Hematopoietic multipotent progenitor cell (in vitro differentiated cells): ENCODE measurements around the gene CLN6. TPM values are rescaled to one million over a fixed set of nuclear protein-coding genes. Genes with fewer than 3 reads are reported as not detected.

Experiments used
- DNase-seq, 3 donors: peaks; one replicate each; pipeline ENCODE4 v3.0.0-alpha.2; 2011 to 2015; ENCODE audit warnings: low read depth in 2 of 3, low spot score in 2 of 3
- total RNA-seq: library from RNA; depleted of rRNA; stranded (reverse); fragments of >200 nt; gene quantifications from one replicate; pipeline ENCODE4 v1.2.3, GENCODE V29; 2012

CLN6 gene
- total RNA-seq = 26.4 TPM

DNA sequence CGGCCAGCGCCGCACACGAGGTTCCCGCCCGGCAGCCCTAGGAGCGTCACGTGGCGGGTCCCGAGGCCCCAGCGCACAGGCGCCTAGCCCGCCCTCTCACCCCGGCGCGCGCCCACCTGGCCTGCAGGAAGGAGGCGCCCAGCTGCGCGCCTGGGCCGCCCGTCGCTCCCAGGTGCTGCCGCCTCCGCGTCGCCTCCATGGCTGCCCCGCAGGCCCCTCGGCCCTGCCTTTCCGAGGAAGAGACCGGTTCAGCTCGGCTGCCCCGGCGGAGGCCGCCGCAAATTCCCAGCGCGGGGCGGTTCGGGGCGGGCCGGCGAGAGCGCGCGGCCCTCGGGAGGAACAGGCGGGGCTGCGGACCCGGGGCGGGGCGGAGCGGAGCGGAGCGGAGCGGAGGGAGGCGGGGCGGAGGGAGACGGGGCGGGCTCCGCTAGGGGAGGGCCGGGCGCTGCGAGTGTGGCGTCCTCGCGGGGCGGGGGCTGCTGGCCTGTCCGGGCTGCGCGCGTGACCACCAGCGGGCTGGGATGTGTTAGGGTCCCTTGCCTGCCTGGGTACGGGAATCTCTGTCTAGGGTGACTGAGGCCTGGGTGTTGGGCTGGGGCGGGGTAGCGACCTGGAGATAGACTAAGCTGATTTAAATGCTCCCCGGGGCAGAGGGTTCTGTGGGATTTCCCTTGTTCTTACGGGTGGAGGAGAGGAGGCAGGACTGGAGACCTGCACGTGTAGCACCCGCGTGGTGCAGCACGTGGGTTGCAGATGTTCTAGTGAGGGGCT, at the start of gene CLN6:
TSS of gene CLN6 (minus strand) at position 343 of the 771 bp plus-strand sequence. CDS start at position 199, 144 bp downstream.
- DNase-seq = peak; percentile 64 to 87 (median 83)

DNA sequence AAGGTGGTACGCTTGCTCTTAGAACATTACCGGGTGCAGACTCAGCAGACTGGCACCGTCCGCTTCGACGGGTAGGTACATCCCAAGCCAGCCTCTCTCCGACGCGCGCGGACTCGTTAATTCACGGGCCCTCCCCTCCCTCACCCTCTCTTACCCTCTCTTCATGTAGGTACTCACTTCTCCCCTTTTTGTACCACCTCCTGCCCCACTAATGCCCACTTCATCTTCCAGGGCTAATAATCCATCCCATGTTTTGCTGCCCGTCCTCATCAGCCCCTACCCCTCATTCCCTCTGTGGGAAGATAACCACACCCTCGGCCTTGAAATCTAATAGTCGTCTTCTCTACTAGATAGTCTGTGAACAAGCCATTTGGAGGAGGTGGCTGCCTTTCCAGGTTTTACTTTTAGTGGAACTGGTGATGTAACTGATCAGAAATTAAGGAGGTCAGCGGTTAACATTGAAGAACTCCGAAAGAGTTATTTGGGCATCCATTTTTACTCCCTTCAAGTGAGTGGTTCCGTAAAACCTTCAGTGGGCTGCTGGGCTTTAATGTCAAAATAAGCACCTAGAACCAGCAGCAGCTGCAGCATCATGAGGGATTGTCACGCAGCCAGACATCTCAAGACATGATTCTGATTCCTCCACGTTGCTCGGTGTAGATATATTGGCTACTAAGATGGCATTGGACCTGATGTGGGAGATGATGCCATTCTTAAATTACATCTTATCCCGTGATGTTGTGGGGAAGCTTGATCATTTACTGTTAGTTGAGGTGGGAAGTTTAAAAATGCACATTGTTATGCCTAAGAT, 49.3 kb upstream of the CLN6 start:
- peak in 1 of 3 donors; percentile 35 for DNase-seq

DNA sequence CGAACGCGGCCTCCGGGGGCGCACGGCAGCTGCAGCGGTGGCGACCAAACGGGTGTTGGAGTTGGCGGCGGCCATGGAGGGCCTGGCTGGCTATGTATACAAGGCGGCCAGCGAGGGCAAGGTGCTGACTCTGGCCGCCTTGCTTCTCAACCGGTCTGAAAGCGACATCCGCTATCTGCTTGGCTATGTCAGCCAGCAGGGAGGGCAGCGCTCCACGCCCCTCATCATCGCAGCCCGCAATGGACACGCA, 48.7 kb upstream of the CLN6 start:
- DNase-seq = peak in 1 of 3 donors; percentile 85

DNA sequence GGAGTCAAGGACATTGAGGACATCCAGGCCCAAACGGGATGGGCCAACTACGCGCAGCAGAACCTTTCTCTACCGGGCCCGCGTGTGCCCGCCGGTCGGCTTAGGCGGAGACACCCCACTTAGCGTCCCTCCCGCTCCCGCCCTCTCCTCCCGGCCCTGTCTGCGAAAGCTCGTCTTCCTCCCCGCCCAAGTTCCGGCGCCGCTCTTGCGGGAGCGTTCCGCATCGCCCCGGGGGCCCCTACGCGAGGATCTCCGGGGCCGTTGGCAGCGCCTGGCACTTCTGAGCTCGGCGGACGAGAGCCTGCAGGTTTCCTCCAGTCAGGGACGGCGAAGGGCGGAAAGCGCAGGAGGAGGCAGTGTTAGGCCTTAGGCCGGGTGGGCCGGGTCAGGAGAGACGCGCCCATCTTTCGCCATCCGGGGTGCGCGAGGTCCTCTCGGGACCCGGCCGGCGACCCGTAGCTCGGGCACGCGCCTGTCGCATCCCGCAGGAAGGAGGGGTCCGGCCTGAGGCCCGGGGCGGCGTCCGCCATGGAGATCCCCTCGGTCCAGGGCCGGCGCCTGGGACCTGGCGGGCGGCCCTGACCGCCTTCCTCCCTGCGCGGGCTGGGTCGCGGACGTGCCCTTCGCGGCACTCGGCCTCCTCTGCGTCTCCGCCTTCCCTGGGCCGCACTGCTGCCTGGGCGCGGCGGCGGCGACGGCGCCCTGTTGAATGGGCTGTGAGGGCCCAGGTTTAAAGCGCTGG, 48.2 kb upstream of the CLN6 start, which contains the start of gene FEM1B:
TSS of gene FEM1B (plus strand) at position 143 of the 742 bp plus-strand sequence. CDS start 673 bp downstream, outside the sequence.
- peak; percentile 89 to 94 (median 93) for DNase-seq

DNA sequence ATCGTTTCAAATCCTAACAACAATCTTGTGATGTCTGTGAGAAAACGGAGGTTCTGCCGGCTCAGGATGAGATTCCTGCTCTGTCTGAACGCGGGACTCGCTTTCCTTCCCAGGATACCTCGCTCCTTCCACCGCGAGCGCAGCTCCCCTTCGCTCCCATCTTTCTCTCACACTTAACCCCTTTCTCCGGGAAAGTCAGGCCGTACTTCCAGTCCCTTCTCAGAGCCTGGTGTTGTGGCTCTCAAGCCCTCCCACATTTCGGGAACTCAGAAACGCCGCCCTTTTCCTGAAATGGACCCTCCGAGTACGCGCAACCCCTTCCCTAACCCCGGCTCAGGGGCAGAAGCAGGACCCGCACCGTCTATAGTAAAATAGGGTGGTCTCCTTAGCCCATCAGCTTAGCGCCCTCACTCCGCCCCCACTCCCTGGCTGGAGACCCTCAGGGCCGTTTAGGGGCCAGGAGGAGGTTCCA, 47.6 kb upstream of the CLN6 start:
- DNase-seq = no peak

DNA sequence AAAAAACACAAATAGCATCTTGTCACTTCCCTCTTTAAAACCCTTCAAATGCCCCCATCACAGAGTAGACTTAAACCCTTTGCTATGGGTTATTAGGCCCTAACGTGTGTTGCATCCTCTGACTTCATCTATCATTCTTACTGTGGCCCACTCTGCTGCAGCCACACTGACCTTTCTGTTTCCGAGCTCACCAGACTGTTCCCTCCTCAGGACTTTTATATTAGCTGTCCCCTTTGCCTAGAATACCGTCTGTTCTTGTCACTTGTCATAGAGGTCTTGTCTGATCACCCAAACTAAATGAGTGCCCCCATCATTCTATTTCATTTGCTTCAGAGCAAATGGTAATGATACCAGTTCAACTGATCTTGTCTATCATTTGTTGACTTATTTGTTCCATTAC, 47.1 kb upstream of the CLN6 start:
- DNase-seq = no peak

DNA sequence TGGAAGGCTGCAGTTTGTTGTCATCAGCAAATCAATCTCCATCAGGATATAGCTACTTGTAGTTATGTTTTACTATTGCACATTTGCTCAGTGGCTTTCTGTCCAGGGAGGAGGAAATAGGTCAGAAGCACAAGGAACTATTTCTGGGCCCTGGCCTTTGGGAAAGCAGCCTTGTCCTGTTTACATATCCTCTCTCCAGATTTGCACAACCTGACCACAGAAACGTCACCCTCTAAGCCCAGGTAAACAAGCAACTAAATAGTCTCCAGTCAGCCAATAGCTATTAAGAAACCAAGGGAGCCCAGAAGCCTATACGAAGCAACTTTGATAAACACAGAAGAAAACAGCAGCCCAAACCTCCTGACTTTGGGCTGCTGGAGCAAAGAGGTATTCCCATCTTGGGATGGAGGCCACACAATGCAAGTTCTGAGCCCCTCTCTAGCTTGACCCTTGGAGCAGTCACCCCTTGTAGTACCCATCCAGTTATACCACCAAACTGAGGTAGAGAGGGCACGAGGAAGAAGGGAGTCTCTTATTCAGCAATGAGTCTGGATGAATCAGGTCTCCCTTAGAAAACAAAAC, 45.7 kb upstream of the CLN6 start:
- no peak for DNase-seq

DNA sequence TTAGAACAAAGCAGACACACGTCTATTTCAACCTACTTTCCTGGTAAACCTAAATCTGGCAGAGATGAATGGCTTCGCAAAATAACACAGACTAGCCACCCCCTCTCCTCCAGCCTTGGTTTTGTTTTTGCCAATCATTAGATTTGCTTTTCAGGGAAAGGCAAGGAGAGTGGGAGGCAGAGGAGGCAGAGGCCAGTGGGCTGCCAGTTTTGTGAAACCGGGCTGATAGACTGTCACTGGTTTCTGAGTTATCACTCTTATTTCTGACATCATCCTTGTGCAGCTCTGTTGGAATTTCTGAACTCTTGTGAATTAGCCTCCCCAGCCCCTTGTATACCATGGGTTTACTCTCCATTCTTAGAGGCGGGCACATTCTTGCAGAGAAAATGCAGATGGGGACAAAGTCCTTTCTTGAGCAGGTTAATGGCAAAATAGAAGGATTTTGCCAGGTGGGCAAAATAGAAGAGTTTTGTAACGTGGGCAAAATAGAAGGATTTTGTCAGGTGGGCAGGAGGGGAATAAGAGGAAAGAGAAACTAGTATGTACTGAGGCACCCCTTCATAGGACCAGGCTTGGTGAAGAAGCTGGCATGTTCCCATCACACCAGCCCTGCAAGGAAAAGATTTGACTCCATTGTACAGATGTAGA, 44.8 kb upstream of the CLN6 start:
- no peak for DNase-seq

DNA sequence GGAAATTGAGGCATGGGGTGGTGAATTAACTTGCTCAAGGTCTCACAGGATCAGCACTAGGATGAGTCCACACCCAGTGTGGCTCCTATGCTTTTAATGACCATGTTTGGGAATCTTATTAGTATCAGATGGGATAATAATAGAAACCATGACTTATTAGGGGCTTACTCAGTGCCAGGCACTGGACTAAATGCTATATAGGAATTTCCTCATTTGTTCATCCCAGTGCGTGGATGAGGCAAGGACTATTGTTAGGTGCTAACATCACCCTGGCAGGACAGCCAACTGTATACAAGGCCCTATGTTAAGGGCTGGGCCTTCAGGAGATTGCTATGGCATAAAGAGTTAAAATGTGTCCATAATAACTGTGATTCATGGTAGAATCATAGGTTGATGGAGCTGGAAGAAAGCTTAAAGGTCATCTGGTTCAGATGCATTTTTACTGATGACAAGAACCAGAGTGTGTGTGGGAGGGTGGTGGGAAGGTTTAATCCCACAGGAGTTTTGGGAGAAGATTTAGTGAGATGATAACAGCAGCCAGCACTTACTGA, 43.3 kb upstream of the CLN6 start:
- no peak for DNase-seq

DNA sequence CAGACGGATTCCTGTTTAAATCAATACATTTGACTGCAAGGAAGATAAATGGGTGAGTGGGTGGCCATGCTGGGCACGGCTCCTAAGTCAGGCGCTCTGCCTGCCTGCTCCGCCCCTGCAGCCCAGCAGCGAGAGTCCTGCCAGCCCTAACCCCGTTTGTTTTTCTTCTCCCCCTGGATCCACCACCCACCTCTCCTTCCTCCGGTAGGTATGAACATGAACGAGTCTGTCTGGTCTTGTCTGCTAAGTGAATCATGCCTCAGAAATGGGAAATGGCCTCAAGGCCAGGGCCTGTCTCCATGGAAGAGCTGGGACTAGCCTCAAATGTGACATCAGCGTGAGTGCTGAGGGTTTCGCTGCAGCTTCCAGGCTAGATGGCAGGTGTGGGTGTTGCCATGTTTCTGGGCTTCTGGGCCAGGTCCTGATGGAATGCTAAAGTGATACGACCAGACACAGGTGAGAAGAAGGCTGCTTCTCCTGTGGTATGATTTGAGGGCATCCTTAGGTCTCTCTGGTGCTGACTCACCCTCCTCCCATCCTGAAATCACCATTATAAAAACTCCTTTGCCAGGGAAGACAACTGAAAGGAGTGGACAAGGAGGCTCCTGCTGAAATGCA, 42.4 kb upstream of the CLN6 start:
- no peak for DNase-seq

DNA sequence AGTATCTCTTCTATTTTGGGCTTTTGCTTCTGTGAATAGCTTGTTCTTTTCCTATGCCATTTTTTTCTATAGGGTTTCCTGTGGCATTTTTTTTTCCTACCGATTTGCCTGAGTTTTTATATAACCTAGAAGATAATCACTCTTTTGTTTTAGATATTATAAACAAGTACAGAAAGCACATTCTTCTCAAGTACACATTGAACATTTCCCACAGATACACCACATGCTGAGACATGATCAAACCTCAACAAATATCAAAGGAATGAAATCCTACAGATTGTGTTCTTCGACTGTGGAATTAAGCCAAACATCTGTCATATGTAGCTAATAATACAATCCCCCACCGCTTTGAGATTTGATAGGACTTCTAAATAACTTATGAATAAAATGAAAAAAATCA, 38.9 kb upstream of the CLN6 start:
- DNase-seq = no peak

DNA sequence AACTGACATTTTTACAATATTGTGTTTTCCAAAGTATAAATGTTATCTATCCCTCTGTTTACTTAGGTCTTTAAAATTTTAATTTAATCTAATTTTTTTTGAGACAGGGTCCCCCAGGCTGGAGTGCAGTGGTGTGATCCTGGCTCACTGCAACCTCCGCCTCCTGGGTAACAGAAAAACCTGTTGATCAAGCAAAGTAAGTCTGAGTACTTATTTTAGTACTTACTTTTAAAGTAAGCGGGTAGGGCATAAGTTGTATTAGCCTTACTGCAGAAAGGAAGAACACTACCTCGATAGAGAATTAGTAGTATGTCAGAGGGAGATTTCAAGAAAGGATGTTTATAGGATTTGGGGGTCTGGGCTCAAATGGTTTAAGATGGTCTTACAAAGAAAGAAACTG, 36.1 kb upstream of the CLN6 start:
- DNase-seq = no peak

DNA sequence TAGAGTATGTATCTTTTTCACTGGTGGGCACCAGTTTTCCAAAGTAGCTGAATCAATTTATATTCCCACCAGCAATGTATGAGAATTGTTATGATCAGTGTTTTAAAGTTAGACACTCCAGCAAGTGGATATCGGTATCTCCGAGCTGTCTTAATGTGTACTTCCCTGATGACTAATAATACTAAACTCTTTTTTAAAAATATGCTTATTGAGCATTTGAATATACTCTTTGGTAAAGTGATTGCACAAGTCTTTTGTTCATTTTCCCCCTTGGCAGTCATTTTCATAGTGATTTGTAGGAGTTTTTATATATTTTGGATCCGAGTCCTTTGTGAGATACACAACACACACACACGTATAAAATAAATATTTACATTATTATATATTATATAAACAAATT, 35.6 kb upstream of the CLN6 start:
- DNase-seq = no peak

DNA sequence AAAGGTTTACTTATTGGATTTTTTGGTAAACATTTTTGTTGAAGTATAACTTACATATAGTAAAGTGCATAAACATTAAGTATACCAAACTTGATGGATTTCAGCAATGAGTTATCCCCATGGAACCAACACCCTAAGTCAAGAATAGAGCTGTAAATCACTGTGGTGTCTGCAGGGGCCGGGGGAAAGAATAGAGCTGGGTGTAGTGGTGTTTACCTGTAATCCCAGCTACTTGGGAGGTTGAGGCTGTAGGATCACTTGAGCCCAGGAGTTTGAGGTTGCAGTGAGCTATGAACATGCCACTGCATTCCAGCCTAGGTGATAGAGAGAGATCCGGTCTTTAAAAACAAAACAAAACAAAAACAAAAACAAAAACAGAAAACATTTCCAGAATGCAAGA, 34.8 kb upstream of the CLN6 start:
- DNase-seq = no peak

DNA sequence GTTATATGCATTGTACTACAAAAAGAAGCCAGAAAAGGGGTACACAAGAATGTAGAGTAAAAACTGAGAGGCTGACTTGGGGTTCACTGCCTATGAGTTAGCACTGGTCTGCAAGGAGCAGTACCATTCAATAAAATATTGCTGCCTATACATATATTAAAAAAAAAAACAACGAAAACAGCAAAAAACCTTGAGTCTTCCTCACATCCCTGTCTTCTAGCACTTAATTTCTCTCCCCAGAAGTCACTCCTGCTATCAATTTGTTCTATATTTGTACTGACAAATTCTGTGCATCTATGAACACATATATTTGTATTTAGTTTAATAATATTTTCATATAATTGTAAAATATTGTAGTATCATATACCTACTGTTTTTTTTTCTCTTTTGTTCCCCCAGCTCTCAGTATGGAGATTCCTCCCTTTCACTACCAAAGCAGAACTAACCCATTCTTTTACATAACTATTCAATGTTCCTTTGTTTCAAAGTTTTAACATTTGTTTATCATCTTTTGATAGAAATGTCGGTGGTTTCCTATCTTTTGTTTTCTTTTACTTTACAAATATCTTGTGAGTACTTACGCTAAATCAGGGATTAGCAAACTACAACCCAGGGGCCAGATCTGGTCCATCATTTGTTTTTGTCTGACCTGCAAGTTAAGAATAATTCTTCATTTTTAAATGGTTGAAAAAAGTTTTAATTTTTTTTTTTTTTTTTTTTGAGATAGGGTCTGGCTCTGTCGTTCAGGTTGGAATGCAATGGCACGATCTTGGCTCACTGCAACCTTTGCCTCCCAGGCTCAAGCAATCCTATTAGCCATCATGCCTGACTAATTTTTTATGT, 33.2 kb upstream of the CLN6 start:
- DNase-seq = no peak

DNA sequence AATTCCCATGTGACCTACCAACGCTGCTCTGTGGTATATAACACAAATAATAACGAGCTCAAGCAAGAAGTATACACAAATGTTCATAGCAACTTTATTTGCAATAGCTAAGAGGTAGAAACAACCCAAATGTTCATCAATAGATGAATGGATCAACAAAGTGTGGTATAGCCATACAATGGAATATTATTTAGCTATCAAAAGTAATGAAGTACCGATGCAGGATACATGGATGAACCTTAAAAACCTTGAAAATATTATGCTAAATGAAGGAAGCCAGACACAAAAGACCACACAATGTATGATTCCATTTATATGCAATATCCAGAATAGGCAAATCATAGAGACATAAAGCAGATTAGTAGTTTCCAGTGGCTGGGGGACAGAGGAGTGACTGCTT, 32.5 kb upstream of the CLN6 start:
- DNase-seq = no peak

DNA sequence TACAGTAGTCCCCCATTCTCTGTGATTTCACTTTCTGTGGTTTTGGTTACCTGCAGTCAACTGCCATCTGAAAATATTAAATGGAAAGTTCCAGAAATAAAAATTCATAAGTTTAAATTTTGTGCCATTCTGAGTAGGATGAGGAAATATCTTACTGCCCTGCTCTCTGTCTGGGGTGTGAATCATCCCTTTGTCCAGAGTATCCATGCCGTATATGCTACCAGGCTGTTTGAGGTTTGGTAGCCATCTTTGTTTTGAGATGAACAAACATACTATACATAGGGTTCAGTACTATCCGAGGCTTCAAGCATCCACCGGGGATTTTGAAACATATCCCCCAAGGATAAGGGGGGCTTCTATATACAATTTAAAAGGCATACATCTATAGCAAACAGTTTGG, 31.7 kb upstream of the CLN6 start:
- DNase-seq = no peak

DNA sequence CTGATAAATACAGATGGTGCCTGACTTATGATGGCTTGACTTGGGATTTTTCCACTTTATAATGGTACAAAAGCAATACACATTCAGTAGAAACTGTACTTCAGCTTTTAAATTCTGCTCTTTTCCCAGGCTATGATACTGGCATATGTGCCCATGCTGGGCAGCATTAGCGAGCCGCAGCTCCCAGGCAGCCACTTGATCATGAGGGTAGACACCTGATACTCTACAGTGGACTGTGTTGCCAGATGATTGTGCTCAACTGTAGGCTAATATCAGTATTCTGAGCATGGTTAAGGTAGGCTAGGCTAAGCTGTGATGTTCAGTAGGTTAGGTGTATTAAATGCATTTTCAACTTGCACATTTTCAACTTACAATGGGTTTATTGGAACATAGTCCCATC, 30.4 kb upstream of the CLN6 start:
- no peak for DNase-seq

DNA sequence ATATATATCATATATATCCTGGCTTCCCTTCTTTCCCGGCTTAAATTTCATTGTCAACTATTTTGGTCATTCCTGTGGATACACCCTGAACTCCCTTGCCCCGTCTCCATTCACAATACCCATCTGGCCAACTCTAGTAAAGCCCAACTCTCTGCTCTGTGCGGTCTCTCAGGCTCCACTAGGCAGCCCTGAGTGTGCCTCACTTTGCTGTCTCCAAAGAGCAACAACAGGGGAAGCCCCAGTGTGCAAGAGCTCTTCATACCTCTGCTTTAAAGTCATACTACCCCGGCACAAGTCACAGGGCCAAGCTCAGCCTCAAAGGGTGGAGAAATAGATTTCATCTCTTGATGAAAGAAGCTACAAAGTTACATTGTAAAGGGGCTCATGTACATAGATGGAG, 29.2 kb upstream of the CLN6 start:
- DNase-seq = no peak
